SW 1271 (cell line): ENCODE measurements around the gene GPR157.
"Not testable (repeated sequence)": the region's sequence is repeated elsewhere in the genome, so short reads cannot be mapped to it uniquely, and the experiment has no call there.

Experiments
- DNase-seq, 2 experiments: peaks; one replicate each; lab custom pipeline; 2025; lab: John Stamatoyannopoulos, UW

Gene GPR157

GRCh38 chr1:9145714-9146113 is 16.8 kb upstream of the GPR157 start:
- DNase-seq, result no peak

DNA sequence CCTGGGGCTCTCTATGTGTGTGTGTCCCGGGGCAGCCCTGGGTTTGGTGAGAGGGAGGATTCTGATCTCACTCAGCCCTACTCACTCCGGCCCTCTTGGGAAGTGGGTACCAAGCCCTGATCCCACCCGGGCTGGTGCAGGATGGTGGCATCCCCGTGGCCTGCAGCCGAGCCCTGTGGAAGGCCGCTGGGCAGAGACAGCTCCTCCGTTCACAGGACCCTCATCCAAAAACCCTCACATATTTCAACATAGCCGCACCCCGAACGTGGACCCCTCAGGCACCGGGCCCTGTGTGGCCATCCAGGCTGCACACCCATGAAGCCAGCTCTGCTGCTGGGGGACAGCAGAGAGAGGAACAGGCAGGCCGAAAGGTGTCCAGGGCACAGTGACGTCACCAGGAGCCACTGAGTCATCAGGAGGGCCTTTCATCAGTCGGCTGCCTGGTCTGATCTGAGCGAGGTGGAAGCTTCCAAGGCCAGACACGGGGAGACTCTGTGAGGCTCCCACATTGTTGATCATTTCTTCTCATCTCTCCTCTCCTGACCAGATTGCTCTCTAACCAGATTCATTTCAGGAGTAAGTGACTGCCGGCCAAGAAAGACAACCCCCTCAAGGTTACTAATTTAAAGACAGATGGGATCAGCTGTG is 16.2 kb upstream of the GPR157 start:
- no peak for DNase-seq

DNA sequence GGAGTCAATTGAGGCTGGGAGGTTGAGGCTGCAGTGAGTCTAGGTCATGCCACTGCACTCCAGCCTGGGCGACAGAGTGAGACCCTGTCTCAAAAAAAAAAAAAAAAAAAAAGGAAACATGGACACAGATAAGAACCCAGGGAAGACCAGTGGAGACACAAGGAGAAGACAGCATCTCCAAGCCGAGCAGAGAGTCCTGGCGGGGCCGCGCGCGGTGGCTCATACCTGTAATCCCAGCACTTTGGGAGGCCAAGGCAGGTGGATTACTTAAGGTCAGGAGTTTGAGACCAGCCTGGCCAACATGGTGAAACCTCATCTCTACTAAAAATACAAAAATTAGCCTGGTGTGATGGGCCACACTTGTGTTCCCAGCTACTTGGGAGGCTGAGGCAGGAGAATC is 15.6 kb upstream of the GPR157 start:
- not testable (repeated sequence) for DNase-seq

- no peak for DNase-seq
These were observed 14.3 kb upstream of the GPR157 start for GRCh38 chr1:9143250-9143649.

DNA sequence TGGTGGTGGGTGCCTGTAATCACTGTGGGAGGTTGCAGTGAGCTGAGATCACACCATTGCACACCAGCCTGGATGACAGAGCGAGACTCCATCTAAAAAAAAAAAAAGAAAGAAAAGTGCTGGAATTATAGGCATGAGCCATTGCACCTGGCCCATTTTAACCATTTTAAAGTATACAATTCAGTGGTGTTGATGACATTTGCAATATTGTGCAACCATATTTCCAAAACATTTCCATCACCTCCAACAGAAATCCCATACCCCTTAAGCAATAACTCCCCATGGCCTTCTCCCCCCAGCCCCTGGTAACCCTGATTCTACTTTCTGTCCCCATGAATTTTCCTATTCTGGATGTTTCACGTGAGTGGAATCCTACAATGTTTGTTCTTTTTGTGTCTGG is 11.0 kb upstream of the GPR157 start:
- no peak for DNase-seq

- DNase-seq, result no peak
These were observed 8.0 kb upstream of the GPR157 start for GRCh38 chr1:9136932-9137331.

DNA sequence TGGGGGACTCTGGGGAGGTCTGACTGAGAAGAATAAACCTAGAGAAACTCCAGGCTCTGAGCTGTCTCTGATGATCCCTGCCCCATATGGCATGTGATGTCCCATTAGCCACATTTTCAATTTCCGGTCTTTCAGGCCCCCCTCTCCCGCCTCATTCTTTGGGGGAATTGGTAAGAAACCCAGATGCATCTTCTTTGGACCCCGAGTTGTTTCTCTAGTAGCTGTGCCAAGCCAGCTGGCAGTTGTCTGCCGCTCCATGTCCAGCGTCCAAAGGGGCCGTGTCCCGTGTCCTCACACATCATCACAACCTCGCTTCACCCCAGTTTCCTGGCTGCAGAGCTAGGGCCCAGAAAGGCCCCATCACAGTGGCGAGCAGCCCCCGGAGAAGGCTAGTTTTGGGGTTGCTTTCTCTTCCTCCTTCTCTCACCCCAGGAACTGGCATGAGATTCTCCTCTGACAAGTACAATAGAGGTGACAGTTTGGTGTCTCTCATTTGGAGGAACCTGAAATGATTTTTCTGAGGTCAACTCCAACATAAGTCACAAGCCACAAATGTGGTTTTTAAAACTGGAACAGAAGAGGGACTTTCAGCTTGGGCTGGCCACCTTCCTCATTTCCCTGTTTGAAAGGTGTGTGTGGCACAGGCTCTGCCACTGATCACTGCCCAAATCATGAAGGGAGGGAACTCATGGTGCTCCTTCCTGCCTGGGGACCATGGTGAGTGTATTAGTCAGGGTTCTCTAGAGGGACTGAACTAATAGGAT is 6.4 kb upstream of the GPR157 start:
- no peak for DNase-seq

DNA sequence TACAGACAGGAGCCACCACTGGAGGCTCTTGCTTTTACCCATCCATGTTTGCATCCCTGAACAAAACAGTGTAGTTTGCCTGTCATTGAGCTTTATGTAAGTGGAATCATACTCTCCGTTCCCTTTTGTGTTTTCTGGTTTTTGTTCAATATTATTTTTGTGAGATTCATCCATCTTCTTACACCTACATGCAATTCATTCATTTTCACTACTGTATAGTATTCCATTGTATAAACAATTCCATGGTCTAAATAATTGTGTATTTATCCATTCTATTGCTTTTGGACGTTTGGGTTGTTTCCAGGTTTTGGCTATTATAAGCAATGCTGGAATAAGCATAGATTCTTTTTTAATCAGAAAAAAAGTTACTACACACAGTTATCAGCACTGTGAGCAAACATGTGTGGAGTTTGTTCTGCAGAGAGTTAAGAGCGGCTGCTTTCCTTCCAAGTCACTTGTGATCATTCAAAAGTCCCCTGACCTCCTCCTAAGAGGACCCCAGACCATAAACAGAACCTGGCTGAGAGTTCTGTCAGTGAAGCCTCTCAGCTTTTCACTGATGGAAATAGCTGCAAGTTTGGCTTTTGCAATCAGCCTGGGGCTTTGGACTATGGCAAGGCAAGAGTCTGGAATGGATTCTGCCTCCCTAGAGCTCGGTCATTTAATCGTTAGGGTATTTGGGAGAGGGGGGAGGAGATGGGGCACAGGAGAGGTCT is 5.1 kb upstream of the GPR157 start:
- no peak for DNase-seq

- peak; percentile 24 to 50 for DNase-seq
These were observed 552 bp upstream of the GPR157 start for GRCh38 chr1:9129266-9130041.

- DNase-seq, result no peak
These were observed 759 bp downstream of the GPR157 start for GRCh38 chr1:9128166-9128519.

- DNase-seq, result no peak
These were observed 1.3 kb downstream of the GPR157 start for GRCh38 chr1:9127395-9128165.

GRCh38 chr1:9126511-9126910 is 2.4 kb downstream of the GPR157 start:
- DNase-seq, result no peak

- not testable (repeated sequence) for DNase-seq
These were observed 3.1 kb downstream of the GPR157 start for GRCh38 chr1:9125847-9126246.

- DNase-seq, result no peak
These were observed 3.6 kb downstream of the GPR157 start for GRCh38 chr1:9125325-9125724.

DNA sequence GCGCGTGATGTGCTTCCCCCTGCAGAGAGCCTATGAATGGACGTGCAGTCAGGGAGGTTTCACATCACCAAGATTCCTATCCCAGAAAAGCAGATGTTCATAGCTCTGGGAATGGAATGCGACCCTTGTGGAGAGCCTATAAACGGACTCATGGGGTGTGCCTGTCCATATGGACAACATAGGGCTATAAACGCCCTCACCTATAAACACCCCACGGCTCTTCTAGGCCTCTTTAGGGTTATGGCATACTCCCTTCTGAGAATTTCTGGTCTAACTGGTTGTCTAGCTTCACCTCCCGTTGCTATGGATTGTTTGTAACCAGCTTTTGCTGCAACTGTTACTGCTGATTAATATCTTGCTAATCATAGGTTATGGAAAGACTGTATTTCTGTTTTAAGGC is 4.5 kb downstream of the GPR157 start:
- not testable (repeated sequence) for DNase-seq

- DNase-seq, result not testable (repeated sequence)
These were observed 5.2 kb downstream of the GPR157 start for GRCh38 chr1:9123665-9124064.

GRCh38 chr1:9121496-9122409 is 7.1 kb downstream of the GPR157 start:
- no peak for DNase-seq

DNA sequence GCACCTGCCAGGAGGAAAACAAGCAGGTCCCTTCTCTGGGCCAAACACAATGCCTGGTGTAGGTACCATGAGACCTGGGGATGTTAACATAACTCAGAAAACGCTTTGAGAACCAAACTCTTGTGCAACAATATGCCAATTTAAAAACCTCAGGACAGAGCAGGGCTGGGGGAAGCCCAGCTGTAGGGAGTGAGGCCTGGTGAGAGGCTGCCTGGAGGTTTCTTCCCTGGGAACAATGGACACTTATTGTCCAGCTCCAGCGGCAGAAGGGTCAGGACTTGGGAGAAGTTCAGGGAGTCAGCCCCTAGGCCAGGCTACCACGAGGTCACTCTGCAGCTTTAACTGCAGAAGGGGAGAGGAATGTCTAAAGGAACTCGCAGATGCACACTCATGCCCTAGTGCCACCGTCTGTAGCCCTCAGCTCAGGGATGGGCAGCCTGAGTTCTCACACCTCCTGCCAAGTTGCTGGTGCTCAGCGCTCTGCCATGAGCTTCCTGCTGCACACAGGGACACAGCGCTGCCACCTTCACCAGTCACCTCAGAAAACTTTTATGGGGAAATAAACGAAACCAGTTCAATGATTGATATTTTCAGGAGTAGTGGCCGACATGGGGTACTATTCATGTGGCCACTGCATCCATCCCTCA is 8.5 kb downstream of the GPR157 start:
- DNase-seq, result no peak

DNA sequence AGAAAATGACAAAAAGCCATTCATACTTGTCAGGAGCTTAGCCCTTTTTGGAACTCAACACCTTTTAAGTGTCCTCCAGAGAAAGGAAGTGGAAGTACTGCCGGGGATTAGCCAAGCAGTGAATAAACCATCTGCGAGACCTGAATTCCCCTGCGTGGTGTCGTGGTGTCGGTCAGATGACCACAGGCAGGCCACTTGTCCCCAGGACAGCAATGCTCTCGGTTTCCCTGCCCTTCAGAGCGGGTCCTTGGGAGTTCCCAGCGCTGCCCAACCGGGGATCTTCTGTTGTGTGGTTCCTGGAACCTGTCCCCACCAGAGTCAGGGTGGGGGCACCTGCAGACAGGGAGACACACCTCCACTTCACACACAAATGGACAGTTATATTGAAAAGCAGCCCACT is 9.2 kb downstream of the GPR157 start:
- no peak for DNase-seq

GRCh38 chr1:9118186-9118585 is 10.7 kb downstream of the GPR157 start:
- no peak for DNase-seq
